Fibroblast of lung (primary cell): ENCODE data around the gene FAM20C. TPM values are rescaled to one million over a fixed set of nuclear protein-coding genes. Genes with fewer than 3 reads are reported as not detected.

Source experiments
- DNase-seq, 2 donors: peaks; one replicate each; pipeline versions ENCODE4 v3.0.0 to v3.0.0-alpha.2; 2010; ENCODE audit warnings: low read depth in 2 of 2
- H2AFZ ChIP-seq: 2 replicates; pipeline ENCODE4 v1.5.1; 2012; ENCODE audit warnings: low read length, control low read depth, inconsistent platforms
- H3K27ac ChIP-seq: 2 replicates; pipeline ENCODE4 v1.5.1; 2011; ENCODE audit warnings: low read length, control low read depth; ENCODE audit not compliant: insufficient read depth
- H3K27me3 ChIP-seq: 2 replicates; pipeline ENCODE4 v1.5.1; 2011; ENCODE audit warnings: mild to moderate bottlenecking, low read length; ENCODE audit not compliant: control insufficient read depth, insufficient read depth
- H3K36me3 ChIP-seq: 2 replicates; pipeline ENCODE4 v1.5.1; 2011; ENCODE audit warnings: low read length; ENCODE audit not compliant: control insufficient read depth, insufficient read depth
- H3K4me1 ChIP-seq: 2 replicates; pipeline ENCODE4 v1.5.1; 2011; ENCODE audit warnings: low read length; ENCODE audit not compliant: control insufficient read depth, insufficient read depth; ENCODE audit errors: extremely low read depth
- H3K4me2 ChIP-seq: 2 replicates; pipeline ENCODE4 v1.5.1; 2011; ENCODE audit warnings: low read length, control low read depth; ENCODE audit not compliant: insufficient read depth; ENCODE audit errors: extremely low read depth
- H3K4me3 ChIP-seq, 4 experiments: fragments of 200-600 bp in 1 of 4; sonication (generic) in 1 of 4; replicated peaks in 1 of 4; 2 replicates each; pipeline ENCODE4 v1.5.1; 2011 to 2016; ENCODE audit warnings: low read length in 4 of 4, low read depth in 3 of 4, mild to moderate bottlenecking in 3 of 4, control low read depth in 2 of 4, inconsistent platforms in 1 of 4, mixed read lengths in 1 of 4; ENCODE audit not compliant: insufficient read depth in 1 of 4; ENCODE audit errors: control extremely low read depth in 1 of 4
- H3K79me2 ChIP-seq: 2 replicates; pipeline ENCODE4 v1.5.1; 2012; ENCODE audit warnings: mild to moderate bottlenecking, low read length, inconsistent platforms; ENCODE audit not compliant: control insufficient read depth, insufficient read depth
- H3K9ac ChIP-seq: 2 replicates; pipeline ENCODE4 v1.5.1; 2011; ENCODE audit warnings: mild to moderate bottlenecking, low read length, control low read depth; ENCODE audit not compliant: insufficient read depth
- H3K9me3 ChIP-seq: 2 replicates; pipeline ENCODE4 v1.5.1; 2012; ENCODE audit warnings: low read depth, low read length; ENCODE audit not compliant: control insufficient read depth, insufficient read depth
- H4K20me1 ChIP-seq: 2 replicates; pipeline ENCODE4 v1.5.1; 2011; ENCODE audit warnings: low read length; ENCODE audit not compliant: control insufficient read depth, insufficient read depth; ENCODE audit errors: extremely low read depth
- CTCF ChIP-seq, 2 donors: IDR thresholded peaks in 1 of 2; conservative IDR thresholded peaks in 1 of 2; 1 replicate in 1 of 2; 2 replicates in 1 of 2; pipeline ENCODE4 v1.5.1; 2011 to 2012; ENCODE audit warnings: low read length in 2 of 2, control low read depth in 1 of 2, inconsistent platforms in 1 of 2, low read depth in 1 of 2, mild to moderate bottlenecking in 1 of 2
- EZH2 ChIP-seq: IDR thresholded peaks from 2 replicates; pipeline ENCODE4 v1.5.1; 2012; ENCODE audit warnings: low read length, control low read depth, mild to moderate bottlenecking; ENCODE audit errors: missing control alignments
- polyA plus RNA-seq, 2 donors: library from polyadenylated mRNA; depleted of rRNA in 1 of 2; stranded (reverse) in 1 of 2; unstranded in 1 of 2; fragments of >200 nt; gene quantifications; 2 replicates each; pipeline ENCODE4 v1.2.1, GENCODE V29; 2011 to 2012; ENCODE audit warnings: missing spikeins in 1 of 2
- total RNA-seq: library from RNA; depleted of rRNA; stranded (reverse); fragments of >200 nt; gene quantifications from 2 replicates; pipeline ENCODE4 v1.2.1, GENCODE V29; 2014

FAM20C gene
- total and polyA plus RNA-seq, 2 donors (not counting 1 experiment from before 2014, with no cell fraction given), result 31.8 to 70.7 TPM

- Histone ChIP-seq H3K4me1 (peaks cover 5% of the 10 kb centered on the region), H2AFZ (no peak overlapping the region), H3K4me3 (no peak overlapping the region), H3K36me3 (peaks cover 29% of the 10 kb centered on the region), H3K9ac (no peak overlapping the region), H3K27ac (no peak overlapping the region), H3K79me2 (peaks cover 34% of the 10 kb centered on the region), H3K9me3 (no peaks in the 10 kb centered on the region), H3K4me2 (peak overlapping the region; percentile 23), H4K20me1 (no peaks in the 10 kb centered on the region), H3K27me3 (no peaks in the 10 kb centered on the region)
- TF ChIP-seq CTCF (conservative IDR thresholded peaks at IDR 0.05 in 1 of 2, IDR thresholded peaks at IDR 0.05 in 1 of 2; ENCODE audit: low read depth in 1 of 2, low read length in 2 of 2) (no peak), EZH2 (no peak)
- DNase-seq, result peak; percentile 37 to 92
These were observed 22.2 kb downstream of the FAM20C start for GRCh38 chr7:214410-215212.

- DNase-seq, result peak in 1 of 2 donors; percentile 71
- Histone ChIP-seq H3K27me3 (no peaks in the 10 kb centered on the region), H3K4me3 (no peak overlapping the region), H3K9me3 (no peaks in the 10 kb centered on the region), H3K9ac (no peak overlapping the region), H3K79me2 (peaks cover 34% of the 10 kb centered on the region), H2AFZ (no peak overlapping the region), H3K4me2 (no peak overlapping the region), H3K36me3 (peaks cover 25% of the 10 kb centered on the region), H3K4me1 (peaks cover 5% of the 10 kb centered on the region), H4K20me1 (no peaks in the 10 kb centered on the region), H3K27ac (no peak overlapping the region)
- TF ChIP-seq EZH2, result no peak
- TF ChIP-seq CTCF (conservative IDR thresholded peaks at IDR 0.05 in 1 of 2, IDR thresholded peaks at IDR 0.05 in 1 of 2; ENCODE audit: low read depth in 1 of 2, low read length in 2 of 2), result no peak
These were observed 24.3 kb downstream of the FAM20C start for GRCh38 chr7:216360-217300.

DNA sequence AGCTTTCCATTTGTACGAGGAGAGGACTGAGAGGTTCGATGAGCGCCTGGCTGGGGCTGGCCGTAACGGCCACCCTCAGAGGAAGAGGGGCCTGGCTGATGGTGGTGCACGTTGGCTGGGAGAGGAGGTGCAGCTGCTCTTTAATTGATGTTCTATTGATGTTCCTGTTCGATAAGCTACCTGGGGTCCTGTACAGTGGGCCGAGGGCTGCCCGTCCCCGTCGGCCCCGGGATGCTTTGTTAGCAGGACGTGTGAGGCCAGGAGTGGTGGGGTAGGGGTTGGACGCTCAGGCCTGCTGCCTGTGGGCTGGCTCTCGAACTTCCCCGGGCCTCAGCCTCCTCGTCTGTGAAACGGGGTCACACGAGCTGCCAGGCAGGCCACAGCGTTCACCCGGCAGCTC, 25.4 kb downstream of the FAM20C start:
- H3K36me3 ChIP-seq, result peaks cover 23% of the 10 kb centered on the region
- no peak overlapping the region for H2AFZ ChIP-seq
- DNase-seq, result no peak
- TF ChIP-seq EZH2, result no peak
- no peak for TF ChIP-seq CTCF (conservative IDR thresholded peaks at IDR 0.05 in 1 of 2, IDR thresholded peaks at IDR 0.05 in 1 of 2; ENCODE audit: low read depth in 1 of 2, low read length in 2 of 2)
- H3K9ac ChIP-seq, result no peak overlapping the region
- H3K27me3 ChIP-seq, result no peaks in the 10 kb centered on the region
- H3K4me3 ChIP-seq, result no peak overlapping the region
- no peak overlapping the region for H3K4me2 ChIP-seq
- H3K4me1 ChIP-seq, result peaks cover 5% of the 10 kb centered on the region
- H3K79me2 ChIP-seq, result peaks cover 29% of the 10 kb centered on the region
- no peaks in the 10 kb centered on the region for H4K20me1 ChIP-seq
- H3K27ac ChIP-seq, result no peak overlapping the region
- no peaks in the 10 kb centered on the region for H3K9me3 ChIP-seq
